Dermis blood vessel endothelial cell (primary cell): ENCODE data around the gene RPL13. TPM values are rescaled to one million over a fixed set of nuclear protein-coding genes. Genes with fewer than 3 reads are reported as not detected.

Experiments
- DNase-seq: peaks from one replicate; pipeline ENCODE4 v3.0.0; 2010
- total RNA-seq: library from RNA; depleted of rRNA; stranded (reverse); fragments of >200 nt; gene quantifications from 2 replicates; pipeline ENCODE4 v1.2.3, GENCODE V29; 2014

RPL13 gene
- total RNA-seq, 1 donor from 2014 or later: 3,550 TPM

- peak; percentile 49 for DNase-seq
These were observed 39.0 kb downstream of the RPL13 start for GRCh38 chr16:89599451-89599858.

GRCh38 chr16:89599902-89600301, 39.4 kb downstream of the RPL13 start:
- DNase-seq: no peak

- DNase-seq: no peak
These were observed 39.9 kb downstream of the RPL13 start for GRCh38 chr16:89600427-89600826.

GRCh38 chr16:89600956-89601355, 40.5 kb downstream of the RPL13 start:
- DNase-seq: no peak

- DNase-seq: no peak
These were observed 41.4 kb downstream of the RPL13 start for GRCh38 chr16:89601906-89602272.

- peak; percentile 86 for DNase-seq
These were observed 41.9 kb downstream of the RPL13 start for GRCh38 chr16:89602273-89602951.

GRCh38 chr16:89602952-89603590, 42.6 kb downstream of the RPL13 start:
- no peak for DNase-seq

- DNase-seq: no peak
These were observed 44.3 kb downstream of the RPL13 start for GRCh38 chr16:89604764-89605163.

- DNase-seq: no peak
These were observed 44.9 kb downstream of the RPL13 start for GRCh38 chr16:89605186-89605970.

GRCh38 chr16:89606006-89606405, 45.5 kb downstream of the RPL13 start:
- DNase-seq: no peak

GRCh38 chr16:89607453-89607852, 47.0 kb downstream of the RPL13 start:
- no peak for DNase-seq

GRCh38 chr16:89607937-89608740, 47.7 kb downstream of the RPL13 start:
- DNase-seq: no peak

GRCh38 chr16:89610108-89610453, 49.6 kb downstream of the RPL13 start:
- no peak for DNase-seq

GRCh38 chr16:89612415-89613166, 52.1 kb downstream of the RPL13 start:
- DNase-seq: no peak

GRCh38 chr16:89613231-89613953, 52.9 kb downstream of the RPL13 start, which contains the start of gene DPEP1:
TSS of gene DPEP1 (plus strand) at chr16:89613642. CDS start at chr16:89630411, 16,769 bp downstream.
- DNase-seq: peak; percentile 24

GRCh38 chr16:89613954-89614459, 53.5 kb downstream of the RPL13 start:
- no peak for DNase-seq

Other genes with a start within 250 kb of the RPL13 start
- 55.5 and 72.0 TPM in 2 replicates for gene ANKRD11, start 70.1 kb upstream of the RPL13 start, total RNA-seq
- 145 and 170 TPM in 2 replicates for gene SPG7, start 52.3 kb upstream of the RPL13 start, total RNA-seq
- gene CPNE7, start 15.1 kb downstream of the RPL13 start, total RNA-seq: 0.85 and 2.6 TPM in 2 replicates
- gene DPEP1, start 53.0 kb downstream of the RPL13 start, total RNA-seq: 1.0 and 2.7 TPM in 2 replicates
- gene CHMP1A, start 97.0 kb downstream of the RPL13 start, total RNA-seq: 117 and 139 TPM in 2 replicates
- gene SPATA33, start 97.2 kb downstream of the RPL13 start, total RNA-seq: 2.0 and 4.1 TPM in 2 replicates
- gene CDK10, start 126.0 kb downstream of the RPL13 start, total RNA-seq: 48.2 and 71.1 TPM in 2 replicates
- gene SPATA2L, start 141.0 kb downstream of the RPL13 start, total RNA-seq: 19.1 and 36.6 TPM in 2 replicates
- gene VPS9D1, start 160.2 kb downstream of the RPL13 start, total RNA-seq: 5.8 and 7.3 TPM in 2 replicates
- gene ZNF276, start 160.9 kb downstream of the RPL13 start, total RNA-seq: 27.4 and 44.2 TPM in 2 replicates